Activated naive CD8-positive, alpha-beta T cell treated with anti-CD3 and anti-CD28 coated beads, Interleukin-2, amount 50 U/mL, for 24 hours (primary cell): Measurements from ENCODE around the gene KANSL1.

Experiments
- ATAC-seq: fragments of 150-1000 bp; cut with Tn5 transposase; one replicate; pipeline ENCODE4 v1.10.0; 2021
- DNase-seq: peaks from one replicate; pipeline ENCODE4 v3.0.0; 2021
- H3K27ac Mint-ChIP-seq: one replicate; pipeline ENCODE4 v1.8.0; 2021; ENCODE audit warnings: mild to moderate bottlenecking, mixed read lengths
- H3K27me3 Mint-ChIP-seq: one replicate; pipeline ENCODE4 v1.8.0; 2021; ENCODE audit warnings: mixed read lengths
- H3K36me3 Mint-ChIP-seq: one replicate; pipeline ENCODE4 v1.8.0; 2021; ENCODE audit warnings: low read depth, mixed read lengths
- H3K4me1 Mint-ChIP-seq: one replicate; pipeline ENCODE4 v1.8.0; 2021; ENCODE audit warnings: mixed read lengths
- H3K4me3 Mint-ChIP-seq: one replicate; pipeline ENCODE4 v1.8.0; 2021; ENCODE audit warnings: mild to moderate bottlenecking, moderate library complexity, mixed read lengths
- H3K9me3 Mint-ChIP-seq: one replicate; pipeline ENCODE4 v1.8.0; 2021; ENCODE audit warnings: mixed read lengths

Gene KANSL1

GRCh38 chr17:46148247-46148646 lies 45.0 kb downstream of the KANSL1 start:
- Mint-ChIP-seq H3K27me3 (no peaks in the 10 kb centered on the region), H3K4me1 (peaks cover 90% of the 10 kb centered on the region), H3K9me3 (no peaks in the 10 kb centered on the region), H3K4me3 (no peak overlapping the region), H3K36me3 (peaks cover 24% of the 10 kb centered on the region), H3K27ac (peak overlapping the region; percentile 29)
- DNase-seq = no peak
- no peak for ATAC-seq

- Mint-ChIP-seq H3K4me1 (peaks cover 90% of the 10 kb centered on the region), H3K27me3 (no peaks in the 10 kb centered on the region), H3K4me3 (peak overlapping the region; percentile 13), H3K36me3 (peaks cover 24% of the 10 kb centered on the region), H3K27ac (peak overlapping the region; percentile 68), H3K9me3 (no peaks in the 10 kb centered on the region)
- peak; percentile 41 for ATAC-seq
- DNase-seq = peak; percentile 50
These were observed 45.9 kb downstream of the KANSL1 start for GRCh38 chr17:46147296-46147695.

GRCh38 chr17:46144246-46144645 lies 49.0 kb downstream of the KANSL1 start:
- Mint-ChIP-seq H3K9me3 (no peaks in the 10 kb centered on the region), H3K27me3 (no peaks in the 10 kb centered on the region), H3K27ac (peak overlapping the region; percentile 44), H3K4me3 (no peak overlapping the region), H3K4me1 (peaks cover 94% of the 10 kb centered on the region), H3K36me3 (peaks cover 12% of the 10 kb centered on the region)
- ATAC-seq (no peak), DNase-seq (no peak)

GRCh38 chr17:46143827-46144236 lies 49.4 kb downstream of the KANSL1 start:
- ATAC-seq (no peak), DNase-seq (no peak)
- Mint-ChIP-seq H3K9me3 (no peaks in the 10 kb centered on the region), H3K36me3 (peaks cover 12% of the 10 kb centered on the region), H3K27me3 (no peaks in the 10 kb centered on the region), H3K4me1 (peaks cover 94% of the 10 kb centered on the region), H3K27ac (peak overlapping the region; percentile 44), H3K4me3 (no peak overlapping the region)

GRCh38 chr17:46141645-46142044 lies 51.6 kb downstream of the KANSL1 start:
- Mint-ChIP-seq H3K9me3 (no peaks in the 10 kb centered on the region), H3K4me1 (peaks cover 94% of the 10 kb centered on the region), H3K36me3 (peaks cover 4% of the 10 kb centered on the region), H3K27me3 (no peaks in the 10 kb centered on the region), H3K4me3 (no peak overlapping the region), H3K27ac (no peak overlapping the region)
- DNase-seq (no peak), ATAC-seq (no peak)

- Mint-ChIP-seq H3K9me3 (no peaks in the 10 kb centered on the region), H3K4me3 (no peak overlapping the region), H3K4me1 (peaks cover 96% of the 10 kb centered on the region), H3K36me3 (no peaks in the 10 kb centered on the region), H3K27me3 (no peaks in the 10 kb centered on the region), H3K27ac (no peak overlapping the region)
- no peak for DNase-seq
- ATAC-seq = no peak
These were observed 52.5 kb downstream of the KANSL1 start for GRCh38 chr17:46140645-46141197.

GRCh38 chr17:46139432-46140210 lies 53.6 kb downstream of the KANSL1 start:
- ATAC-seq = no peak

GRCh38 chr17:46138473-46138872 lies 54.8 kb downstream of the KANSL1 start:
- H3K4me1 Mint-ChIP-seq = peaks cover 92% of the 10 kb centered on the region
- no peaks in the 10 kb centered on the region for H3K9me3 Mint-ChIP-seq
- H3K27ac Mint-ChIP-seq = peak overlapping the region; percentile 1
- ATAC-seq = no peak
- peaks cover 9% of the 10 kb centered on the region for H3K36me3 Mint-ChIP-seq
- no peak for DNase-seq
- no peak overlapping the region for H3K4me3 Mint-ChIP-seq
- no peaks in the 10 kb centered on the region for H3K27me3 Mint-ChIP-seq

More at GRCh38 chr17:46139432-46140210, 53.6 kb downstream of the KANSL1 start:
- Mint-ChIP-seq H3K4me3 (no peak overlapping the region), H3K27ac (peak overlapping the region; percentile 41), H3K9me3 (no peaks in the 10 kb centered on the region), H3K4me1 (peaks cover 94% of the 10 kb centered on the region), H3K36me3 (peaks cover 3% of the 10 kb centered on the region), H3K27me3 (no peaks in the 10 kb centered on the region)
- no peak for DNase-seq

- H3K4me3 Mint-ChIP-seq = no peak overlapping the region
- ATAC-seq = no peak
- H3K36me3 Mint-ChIP-seq = peaks cover 19% of the 10 kb centered on the region
These were observed 56.4 kb downstream of the KANSL1 start for GRCh38 chr17:46136820-46137219.

GRCh38 chr17:46135879-46136563 lies 57.2 kb downstream of the KANSL1 start:
- no peak for ATAC-seq
- H3K36me3 Mint-ChIP-seq = peaks cover 19% of the 10 kb centered on the region

More at GRCh38 chr17:46136820-46137219, 56.4 kb downstream of the KANSL1 start:
- Mint-ChIP-seq H3K27ac (peak overlapping the region; percentile 16), H3K9me3 (no peaks in the 10 kb centered on the region), H3K4me1 (peaks cover 95% of the 10 kb centered on the region), H3K27me3 (no peaks in the 10 kb centered on the region)
- no peak for DNase-seq

GRCh38 chr17:46135126-46135812 lies 58.0 kb downstream of the KANSL1 start:
- H3K36me3 Mint-ChIP-seq = peaks cover 23% of the 10 kb centered on the region
- peak overlapping the region; percentile 17 for H3K27ac Mint-ChIP-seq
- H3K9me3 Mint-ChIP-seq = no peaks in the 10 kb centered on the region
- no peak overlapping the region for H3K4me3 Mint-ChIP-seq
- H3K4me1 Mint-ChIP-seq = peaks cover 95% of the 10 kb centered on the region
- no peaks in the 10 kb centered on the region for H3K27me3 Mint-ChIP-seq
- ATAC-seq (no peak), DNase-seq (no peak)

More at GRCh38 chr17:46135879-46136563, 57.2 kb downstream of the KANSL1 start:
- Mint-ChIP-seq H3K9me3 (no peaks in the 10 kb centered on the region), H3K27ac (peak overlapping the region; percentile 24), H3K4me3 (no peak overlapping the region), H3K4me1 (peaks cover 95% of the 10 kb centered on the region), H3K27me3 (no peaks in the 10 kb centered on the region)
- DNase-seq = no peak

- Mint-ChIP-seq H3K9me3 (no peaks in the 10 kb centered on the region), H3K27me3 (no peaks in the 10 kb centered on the region), H3K36me3 (peaks cover 29% of the 10 kb centered on the region), H3K4me1 (peaks cover 87% of the 10 kb centered on the region), H3K4me3 (no peak overlapping the region), H3K27ac (no peak overlapping the region)
- ATAC-seq (no peak), DNase-seq (no peak)
These were observed 63.9 kb downstream of the KANSL1 start for GRCh38 chr17:46129302-46129701.

- Mint-ChIP-seq H3K27me3 (no peaks in the 10 kb centered on the region), H3K4me3 (no peak overlapping the region), H3K9me3 (no peaks in the 10 kb centered on the region), H3K36me3 (peaks cover 25% of the 10 kb centered on the region), H3K4me1 (peaks cover 88% of the 10 kb centered on the region), H3K27ac (peak overlapping the region; percentile 1)
- ATAC-seq (no peak), DNase-seq (no peak)
These were observed 64.8 kb downstream of the KANSL1 start for GRCh38 chr17:46128453-46128852.

- Mint-ChIP-seq H3K27ac (no peak overlapping the region), H3K4me1 (peaks cover 87% of the 10 kb centered on the region), H3K36me3 (peaks cover 20% of the 10 kb centered on the region), H3K9me3 (no peaks in the 10 kb centered on the region), H3K27me3 (no peaks in the 10 kb centered on the region), H3K4me3 (no peak overlapping the region)
- DNase-seq (no peak), ATAC-seq (no peak)
These were observed 65.7 kb downstream of the KANSL1 start for GRCh38 chr17:46127524-46127923.
